Measurements from ENCODE around the gene IQCK.
"Not testable (repeated sequence)": the region's sequence is repeated elsewhere in the genome, so short reads cannot be mapped to it uniquely, and the experiment has no call there.

Gene IQCK, protein sequence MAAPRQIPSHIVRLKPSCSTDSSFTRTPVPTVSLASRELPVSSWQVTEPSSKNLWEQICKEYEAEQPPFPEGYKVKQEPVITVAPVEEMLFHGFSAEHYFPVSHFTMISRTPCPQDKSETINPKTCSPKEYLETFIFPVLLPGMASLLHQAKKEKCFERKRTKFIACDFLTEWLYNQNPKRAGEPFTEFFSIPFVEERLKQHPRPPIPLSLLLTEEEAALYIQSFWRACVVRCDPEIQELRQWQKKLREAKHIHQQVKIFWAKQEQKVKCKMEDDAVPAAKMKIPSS

DNA sequence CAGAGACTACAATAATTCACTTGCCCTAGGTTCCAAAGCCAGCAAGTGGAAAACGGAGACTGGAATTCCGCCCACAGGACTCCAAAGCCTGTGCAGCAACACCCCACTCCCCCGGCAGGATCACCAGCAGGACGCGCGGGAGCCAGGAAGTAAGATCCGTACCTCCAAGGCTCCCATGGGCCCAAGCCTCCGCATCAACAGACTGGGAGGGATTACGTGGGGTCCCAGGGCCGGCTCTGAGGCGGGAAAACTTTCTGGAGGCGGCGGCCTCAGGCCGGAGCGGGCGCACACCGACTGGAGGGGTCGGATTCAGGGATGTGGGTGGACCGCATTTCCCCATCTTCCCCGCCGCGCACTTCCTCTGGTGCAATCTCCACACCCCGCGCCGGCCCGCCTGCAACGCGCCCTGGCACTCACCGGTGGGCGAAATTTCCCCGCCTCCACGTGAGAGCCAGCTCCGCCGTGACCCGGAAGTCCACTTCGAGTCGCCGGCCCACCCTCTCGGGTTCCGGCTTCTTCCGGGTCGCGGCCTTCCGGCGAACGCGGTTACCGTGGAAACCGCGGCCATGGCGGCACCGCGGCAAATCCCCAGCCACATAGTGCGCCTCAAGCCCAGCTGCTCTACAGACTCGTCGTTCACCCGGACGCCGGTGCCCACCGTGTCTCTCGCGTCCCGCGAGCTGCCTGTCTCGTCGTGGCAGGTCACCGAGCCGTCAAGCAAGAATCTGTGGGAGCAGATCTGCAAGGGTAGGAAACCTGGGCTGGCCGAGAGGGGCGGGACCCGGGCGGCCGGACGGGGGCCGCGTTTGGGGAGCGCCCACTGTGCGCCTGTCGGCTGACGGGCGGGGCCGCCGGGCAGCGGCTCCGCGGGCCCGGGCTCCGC lies at the start of gene IQCK, which contains the start of gene KNOP1:
IQCK (plus strand) TSS at position 531 of the 883 bp plus-strand sequence; CDS start at position 567, 36 bp downstream.
KNOP1 (minus strand) TSS at position 487 of the 883 bp plus-strand sequence. CDS start 3,192 bp downstream, outside the sequence.
- DNase-seq (ENCODE audit: low read depth in 2 of 2): peak; percentile 74 to 76

DNA sequence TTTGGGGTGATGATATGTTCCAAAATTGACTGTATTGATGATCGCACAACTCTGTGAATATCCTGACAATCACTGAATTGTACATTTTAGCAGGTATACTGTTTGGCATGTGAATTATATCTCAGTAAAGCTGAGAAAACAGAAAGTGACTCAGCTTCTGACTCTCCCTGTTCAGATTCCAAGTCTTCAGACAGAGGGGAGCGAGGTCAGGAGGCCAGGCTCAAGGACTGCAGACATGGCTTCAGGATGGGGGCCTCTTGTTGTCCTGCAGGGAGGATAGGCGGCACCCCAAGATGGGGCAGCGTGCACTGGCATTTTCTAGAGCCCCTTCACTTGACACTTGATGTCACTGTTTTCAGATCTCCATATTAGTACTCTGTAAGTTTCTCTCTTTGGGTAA lies 45.7 kb upstream of the IQCK start:
- DNase-seq (ENCODE audit: low read depth in 2 of 2): no peak

DNA sequence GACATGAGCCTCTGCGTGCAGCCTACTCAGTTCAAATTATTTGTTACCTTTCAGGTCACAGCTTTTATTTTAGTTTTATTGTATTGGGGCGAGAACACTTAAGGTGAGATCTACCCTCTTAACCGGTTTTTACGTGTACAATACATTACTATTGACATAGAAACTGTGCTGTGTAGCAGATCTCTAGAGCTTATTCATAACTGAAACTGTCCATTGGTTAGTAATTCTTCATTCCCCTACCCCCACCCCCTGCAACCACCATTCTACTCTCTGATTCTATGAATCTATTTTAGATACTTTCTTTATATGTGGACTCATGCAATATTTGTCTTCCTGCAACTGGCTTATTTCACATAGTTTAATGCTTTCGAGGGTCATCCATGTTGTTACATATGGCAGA lies 43.6 kb upstream of the IQCK start:
- DNase-seq (ENCODE audit: low read depth in 2 of 2): no peak

DNA sequence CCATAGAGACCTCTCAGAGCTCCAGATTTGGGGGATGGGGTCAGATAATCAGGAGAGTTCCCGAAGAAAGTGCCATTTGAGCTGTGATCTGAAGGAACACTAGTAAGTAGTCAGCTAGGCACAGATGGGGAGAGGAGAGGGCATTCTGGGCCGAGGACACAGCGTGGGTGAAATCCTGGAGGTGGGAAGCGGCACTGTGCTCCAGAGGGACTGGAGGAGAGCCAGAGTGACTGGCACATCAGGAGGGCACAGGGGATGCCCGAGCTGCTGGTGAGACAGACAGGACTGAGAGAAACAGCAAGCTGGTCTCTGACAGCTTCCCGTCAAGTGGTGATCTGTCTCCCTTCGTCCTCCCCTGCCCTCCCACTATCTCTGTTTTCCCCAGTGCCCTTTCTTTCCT lies 40.7 kb upstream of the IQCK start:
- DNase-seq (ENCODE audit: low read depth in 2 of 2): no peak

DNA sequence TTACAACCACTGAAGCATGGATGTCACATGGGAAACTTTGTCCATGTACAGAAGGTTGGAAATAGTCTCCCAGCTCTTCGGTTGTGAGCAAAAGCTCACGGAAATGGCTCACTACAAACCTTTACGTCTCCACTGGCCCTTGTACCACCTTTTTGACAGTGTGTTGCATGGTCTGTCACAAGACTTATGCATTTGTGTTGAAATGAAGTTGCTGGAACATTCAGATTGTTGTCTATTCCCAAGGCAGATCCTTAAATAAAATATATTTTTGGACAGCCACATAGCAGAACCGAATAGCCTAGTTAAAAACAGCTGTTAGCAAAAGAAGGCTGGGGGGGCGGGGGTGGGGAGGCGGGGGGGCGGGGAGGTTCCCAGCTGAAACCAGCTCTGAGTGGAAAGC lies 39.3 kb upstream of the IQCK start:
- no peak for DNase-seq (ENCODE audit: low read depth in 2 of 2)

DNA sequence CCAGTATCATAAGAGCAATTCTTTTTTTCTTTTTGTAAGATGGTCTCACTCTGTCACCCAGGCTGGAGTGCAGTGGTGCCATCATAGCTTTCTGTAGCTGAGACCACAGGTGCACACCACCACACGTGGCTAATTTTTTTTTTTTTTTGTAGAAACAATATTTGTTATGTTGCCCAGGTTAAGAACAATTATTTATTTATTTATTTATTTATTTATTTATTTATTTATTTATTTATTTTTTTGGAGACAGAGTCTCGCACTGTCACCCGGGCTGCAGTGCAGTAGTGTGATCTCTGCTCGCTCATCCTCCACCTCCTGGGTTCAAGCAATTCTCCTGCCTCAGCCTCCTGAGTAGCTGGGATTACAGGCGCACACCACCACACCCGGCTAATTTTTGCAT lies 38.8 kb upstream of the IQCK start:
- not testable (repeated sequence) for DNase-seq (ENCODE audit: low read depth in 2 of 2)

DNA sequence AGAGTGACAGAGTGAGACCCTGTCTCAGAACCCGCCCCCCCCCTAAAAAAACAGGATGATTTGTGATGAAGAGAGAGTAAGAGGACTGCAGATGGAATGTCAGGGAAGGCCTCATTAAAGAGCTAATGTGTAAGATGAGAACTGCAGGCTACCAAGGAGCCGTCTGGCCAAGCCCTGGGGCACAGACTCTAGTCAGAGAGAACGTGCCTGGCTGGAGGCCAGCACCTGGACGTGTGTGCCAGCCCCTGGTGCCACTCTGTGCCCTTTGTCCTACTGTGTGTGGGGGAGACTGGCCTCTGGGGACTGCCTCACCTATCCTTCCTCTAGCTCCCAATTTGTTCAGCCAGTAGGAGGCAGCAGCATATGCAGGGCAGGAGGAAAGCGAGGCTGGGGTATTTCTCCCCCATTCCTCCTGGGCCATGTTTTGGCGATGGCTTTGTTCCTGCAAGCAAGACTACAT lies 37.2 kb upstream of the IQCK start:
- no peak for DNase-seq (ENCODE audit: low read depth in 2 of 2)

DNA sequence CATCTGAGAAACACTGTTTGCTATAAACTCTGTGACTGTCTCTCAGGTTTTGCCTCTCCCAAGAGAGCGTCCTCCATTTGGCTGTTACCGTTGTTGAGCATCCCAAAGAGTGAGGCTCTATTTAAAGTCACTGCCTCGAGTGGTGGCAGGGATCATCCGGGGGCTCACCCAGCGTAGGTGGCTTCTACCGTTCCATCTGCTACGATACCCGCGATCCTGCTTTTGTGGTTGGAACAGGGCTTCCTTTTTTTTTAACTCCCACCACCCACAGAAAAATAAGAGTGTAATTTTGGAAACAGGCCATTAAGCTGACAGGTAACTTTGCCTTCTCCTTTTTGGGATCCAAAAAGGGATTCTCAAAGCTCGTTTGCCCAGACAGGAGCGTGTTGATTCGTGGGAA lies 36.4 kb upstream of the IQCK start:
- DNase-seq (ENCODE audit: low read depth in 2 of 2): no peak

DNA sequence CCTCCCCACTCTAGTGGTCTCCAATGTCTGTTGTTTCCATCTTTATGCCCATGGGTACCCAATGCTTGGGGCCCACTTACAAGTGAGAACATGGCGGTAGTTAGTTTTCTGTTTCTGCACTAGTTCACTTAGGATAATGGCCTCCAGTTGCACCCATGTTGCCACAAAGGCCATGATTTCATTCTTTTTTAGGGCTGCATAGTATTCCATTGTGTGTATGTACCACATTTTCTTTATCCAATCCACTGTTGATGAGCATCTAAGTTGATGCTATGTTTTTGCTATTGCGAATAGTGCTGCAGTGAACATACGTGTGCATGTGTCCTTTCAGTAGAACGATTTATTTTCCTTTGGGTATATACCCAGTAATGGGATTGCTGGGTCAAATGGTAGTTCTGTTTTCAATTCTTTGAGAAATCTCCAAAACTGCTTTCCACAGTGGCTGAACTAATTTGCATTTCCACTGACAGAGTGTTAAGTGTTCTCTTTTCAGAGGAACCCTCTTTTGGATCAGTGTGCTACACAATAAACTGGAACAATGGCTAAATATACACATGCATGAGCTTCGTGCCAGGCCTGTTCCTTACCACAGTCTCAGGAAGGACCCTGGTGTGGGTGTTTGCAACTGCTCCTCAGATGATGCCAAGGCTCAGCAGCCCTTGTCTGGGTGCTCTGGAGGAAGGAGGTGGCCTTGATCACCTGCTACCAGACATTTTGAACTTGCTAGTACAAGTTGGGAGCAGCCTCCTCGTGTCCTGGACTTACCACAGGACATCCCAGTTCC lies 34.4 kb upstream of the IQCK start:
- DNase-seq (ENCODE audit: low read depth in 2 of 2): no peak

DNA sequence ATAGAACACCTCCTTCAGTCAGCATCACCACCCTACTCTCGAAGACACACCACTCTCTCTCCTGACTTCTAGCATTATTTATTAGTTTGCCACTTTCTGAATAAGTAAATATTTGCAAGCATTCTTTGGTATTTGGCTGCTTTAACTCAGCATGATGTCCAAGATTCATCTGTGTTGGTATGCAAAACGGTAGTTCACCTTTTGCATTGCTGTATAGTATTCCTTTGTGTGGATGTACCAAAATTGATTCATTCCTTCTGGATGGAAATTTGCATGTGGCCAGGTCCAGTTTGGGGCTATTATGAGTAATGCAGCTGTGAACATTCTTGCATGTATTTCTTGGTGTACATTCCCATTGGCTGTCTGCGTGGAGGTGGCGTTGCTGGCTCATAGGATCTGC lies 32.9 kb upstream of the IQCK start:
- DNase-seq (ENCODE audit: low read depth in 2 of 2): no peak

DNA sequence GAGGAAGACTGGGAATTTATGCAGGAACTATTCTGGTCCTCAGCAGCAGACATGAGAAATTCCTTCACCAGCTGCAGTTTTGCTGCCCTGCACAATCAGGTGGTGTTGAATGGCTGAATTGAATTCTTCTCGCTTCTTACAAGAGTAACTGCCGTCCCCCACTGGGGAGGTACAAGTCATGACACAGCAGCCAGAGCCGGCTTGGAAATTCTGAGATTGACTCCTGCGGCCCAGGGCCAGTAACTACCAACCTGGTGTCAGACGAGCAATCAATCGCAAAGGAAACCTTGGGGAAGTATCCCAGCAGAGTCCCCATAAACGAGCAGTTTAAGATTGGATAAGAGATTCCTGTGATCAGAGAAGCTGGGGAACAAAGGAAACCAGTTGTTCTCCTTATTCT lies 30.8 kb upstream of the IQCK start:
- no peak for DNase-seq (ENCODE audit: low read depth in 2 of 2)

DNA sequence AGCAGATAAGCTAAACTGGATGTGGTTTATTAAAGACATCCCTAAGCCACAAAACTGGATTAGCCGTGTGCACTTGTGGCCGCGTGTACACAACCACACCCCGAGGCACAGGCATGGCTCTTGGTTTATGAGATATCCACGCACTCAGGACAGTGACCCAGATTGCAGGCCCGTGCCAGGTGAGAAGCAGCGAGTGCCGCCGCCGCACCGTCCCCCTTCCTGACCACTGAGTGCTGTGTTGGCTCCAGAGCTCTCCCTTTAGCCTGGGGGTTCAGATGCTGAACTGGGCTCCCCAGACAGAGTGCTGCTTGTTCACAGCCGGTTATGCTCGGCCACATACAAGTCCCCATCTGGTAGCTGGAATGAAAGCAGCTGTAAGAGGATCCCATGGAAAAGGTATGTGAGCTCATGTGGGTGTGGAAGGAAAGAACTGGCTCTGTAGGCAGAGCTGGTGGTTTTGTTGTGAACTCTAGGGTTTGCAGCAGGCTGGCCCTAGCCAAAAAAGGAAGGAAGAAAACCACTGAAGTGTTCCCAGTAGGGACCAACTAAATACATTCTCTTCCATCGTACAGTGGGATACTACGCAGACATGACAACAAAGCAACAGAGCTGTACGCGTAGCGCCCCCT lies 29.6 kb upstream of the IQCK start:
- no peak for DNase-seq (ENCODE audit: low read depth in 2 of 2)

DNA sequence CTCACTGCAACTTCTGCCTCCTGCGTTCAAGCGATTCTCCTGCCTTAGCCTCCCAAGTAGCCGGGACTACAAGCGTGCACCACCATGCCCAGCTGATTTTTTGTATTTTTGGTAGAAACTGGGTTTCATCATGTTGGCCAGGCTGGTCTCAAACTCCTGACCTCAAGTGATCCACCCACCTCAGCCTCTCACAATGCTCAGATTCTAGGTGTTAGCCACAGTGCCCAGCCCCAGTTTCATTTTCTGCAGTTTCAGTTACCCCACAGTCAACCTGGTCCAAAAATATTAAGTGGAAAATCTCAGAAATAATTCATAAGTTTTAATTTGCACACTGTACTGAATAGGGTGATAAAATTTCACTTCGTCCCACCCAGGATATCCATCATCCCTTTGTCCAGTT lies 28.7 kb upstream of the IQCK start:
- no peak for DNase-seq (ENCODE audit: low read depth in 2 of 2)

DNA sequence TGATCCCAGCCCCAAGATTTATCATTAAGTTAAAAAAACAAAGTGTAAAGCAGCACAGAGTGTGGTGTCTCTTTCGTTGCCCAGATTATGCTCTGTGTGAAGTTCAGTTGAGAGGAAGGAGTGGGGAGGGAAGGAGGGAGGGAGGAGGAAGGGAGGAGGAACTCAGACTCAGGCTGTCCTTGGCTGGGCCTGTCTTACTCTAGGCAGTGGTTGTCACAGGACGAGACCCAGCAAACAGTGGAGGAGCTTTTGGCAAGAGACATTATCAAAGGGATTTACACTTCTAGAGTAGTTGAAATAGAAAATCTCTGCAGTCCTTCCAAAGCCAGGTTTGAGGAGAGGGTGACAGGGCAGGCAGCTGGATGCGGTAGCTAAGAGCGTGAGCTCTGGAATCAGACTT lies 27.9 kb upstream of the IQCK start:
- no peak for DNase-seq (ENCODE audit: low read depth in 2 of 2)

DNA sequence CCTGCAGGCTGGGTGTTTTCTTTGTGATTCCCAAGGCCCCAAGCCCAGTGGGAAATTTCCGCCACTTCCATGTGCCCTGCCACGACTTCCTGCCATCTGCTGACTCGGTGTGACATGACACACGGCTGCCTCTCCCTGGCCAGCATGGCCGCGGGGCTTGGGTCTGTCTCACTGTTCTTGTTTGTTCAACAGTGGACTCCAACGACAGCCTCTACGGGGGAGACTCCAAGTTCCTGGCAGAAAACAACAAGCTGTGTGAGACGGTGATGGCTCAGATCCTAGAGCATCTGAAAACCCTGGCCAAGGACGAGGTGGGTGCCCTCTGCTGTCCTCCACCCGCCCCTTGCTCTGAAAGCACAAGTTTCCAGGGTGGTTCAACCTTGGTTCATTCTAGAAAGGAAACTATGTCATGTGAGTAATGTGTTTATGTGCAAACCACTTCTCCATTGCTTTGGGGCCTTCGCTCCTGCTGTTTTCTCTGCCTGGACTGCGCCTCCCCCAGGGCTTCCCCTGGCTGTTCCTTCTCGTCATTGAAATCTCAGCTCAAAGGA lies 26.8 kb upstream of the IQCK start:
- DNase-seq (ENCODE audit: low read depth in 2 of 2): no peak

DNA sequence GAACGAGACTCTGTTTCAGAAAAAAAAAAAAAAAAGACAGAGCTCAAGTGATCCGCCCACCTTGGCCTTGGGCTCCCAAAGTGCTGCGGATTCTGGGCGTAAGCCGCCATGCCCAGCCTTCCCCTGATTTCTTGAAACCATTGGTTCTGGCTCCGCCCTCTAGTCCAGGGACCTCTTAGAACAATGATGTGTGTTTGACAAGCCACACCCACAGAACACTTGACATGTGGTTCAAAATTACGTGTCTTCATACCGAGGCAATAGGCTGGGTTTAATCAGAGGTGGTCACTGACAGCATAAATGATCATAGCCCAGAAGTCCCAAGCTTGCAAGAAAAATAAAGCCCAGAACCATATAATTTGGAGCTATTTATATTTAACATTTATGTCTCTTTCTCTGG lies 23.1 kb upstream of the IQCK start:
- DNase-seq (ENCODE audit: low read depth in 2 of 2): no peak

DNA sequence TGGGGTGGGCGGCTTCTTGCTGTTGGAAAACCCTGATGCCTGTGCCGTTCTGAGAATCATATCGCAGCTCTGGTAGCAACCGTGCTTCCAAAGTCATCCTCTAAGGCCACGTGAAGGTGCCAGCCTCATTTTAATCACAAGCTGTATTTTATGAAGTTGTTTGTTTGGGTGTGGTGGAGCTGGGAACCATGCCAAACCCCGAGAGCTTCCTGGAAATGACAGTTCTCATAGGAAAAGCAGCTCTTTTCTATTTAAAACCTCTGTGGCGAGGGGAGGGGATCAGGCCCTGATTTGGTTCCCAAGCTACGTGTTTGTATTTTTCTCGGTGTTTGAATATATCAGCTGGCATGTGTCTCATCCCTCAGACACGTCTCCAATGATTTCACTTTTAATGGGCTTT lies 21.7 kb upstream of the IQCK start:
- peak; percentile 25 to 37 for DNase-seq (ENCODE audit: low read depth in 2 of 2)

DNA sequence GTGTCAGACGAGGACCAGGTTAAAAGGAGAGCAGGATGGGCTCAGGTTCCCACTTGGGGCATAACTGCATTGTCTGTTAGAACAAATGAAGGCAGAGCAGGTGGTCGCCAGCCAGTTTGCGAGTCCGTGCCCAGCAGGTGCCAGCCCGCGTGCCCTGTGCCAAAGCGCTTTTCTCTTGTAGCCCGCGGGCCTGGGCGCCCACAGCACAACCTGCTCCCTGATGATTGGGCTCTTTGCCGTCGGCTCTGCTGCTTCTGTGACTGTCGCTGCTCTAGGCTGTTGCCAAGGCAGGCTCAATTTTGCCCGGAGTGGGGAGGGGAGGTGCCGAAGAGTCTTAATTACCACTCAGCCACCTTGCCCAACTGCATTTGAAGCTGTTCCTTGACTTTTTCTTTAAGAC lies 21.1 kb upstream of the IQCK start:
- no peak for DNase-seq (ENCODE audit: low read depth in 2 of 2)

DNA sequence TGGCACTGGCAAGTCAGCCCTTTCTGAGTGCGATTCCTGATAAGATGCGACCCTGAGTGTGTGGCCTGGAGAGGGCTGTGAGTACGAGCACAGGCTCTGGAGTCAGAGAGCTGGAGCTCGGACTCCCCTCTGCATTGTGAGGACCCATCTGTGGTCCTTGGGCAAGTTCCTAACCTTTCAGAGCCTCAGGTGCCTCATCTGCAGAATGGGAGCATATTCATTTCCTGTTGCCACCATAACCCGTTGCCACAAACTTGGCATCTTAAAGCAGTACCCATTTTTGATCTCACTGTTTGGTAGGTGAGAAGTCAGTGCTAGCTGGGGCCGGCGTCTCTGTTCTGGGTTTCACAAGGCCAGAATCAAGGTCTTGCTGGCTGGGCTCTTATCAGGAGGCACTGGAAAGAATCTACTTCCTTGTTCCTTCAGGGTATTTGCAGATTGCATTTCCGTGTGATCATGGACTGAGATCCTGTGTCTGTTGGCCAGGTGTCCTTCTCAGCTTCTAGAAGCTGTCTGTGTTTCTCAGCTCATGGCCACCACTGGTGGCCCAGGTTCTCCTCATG lies 20.2 kb upstream of the IQCK start:
- DNase-seq (ENCODE audit: low read depth in 2 of 2): no peak

DNA sequence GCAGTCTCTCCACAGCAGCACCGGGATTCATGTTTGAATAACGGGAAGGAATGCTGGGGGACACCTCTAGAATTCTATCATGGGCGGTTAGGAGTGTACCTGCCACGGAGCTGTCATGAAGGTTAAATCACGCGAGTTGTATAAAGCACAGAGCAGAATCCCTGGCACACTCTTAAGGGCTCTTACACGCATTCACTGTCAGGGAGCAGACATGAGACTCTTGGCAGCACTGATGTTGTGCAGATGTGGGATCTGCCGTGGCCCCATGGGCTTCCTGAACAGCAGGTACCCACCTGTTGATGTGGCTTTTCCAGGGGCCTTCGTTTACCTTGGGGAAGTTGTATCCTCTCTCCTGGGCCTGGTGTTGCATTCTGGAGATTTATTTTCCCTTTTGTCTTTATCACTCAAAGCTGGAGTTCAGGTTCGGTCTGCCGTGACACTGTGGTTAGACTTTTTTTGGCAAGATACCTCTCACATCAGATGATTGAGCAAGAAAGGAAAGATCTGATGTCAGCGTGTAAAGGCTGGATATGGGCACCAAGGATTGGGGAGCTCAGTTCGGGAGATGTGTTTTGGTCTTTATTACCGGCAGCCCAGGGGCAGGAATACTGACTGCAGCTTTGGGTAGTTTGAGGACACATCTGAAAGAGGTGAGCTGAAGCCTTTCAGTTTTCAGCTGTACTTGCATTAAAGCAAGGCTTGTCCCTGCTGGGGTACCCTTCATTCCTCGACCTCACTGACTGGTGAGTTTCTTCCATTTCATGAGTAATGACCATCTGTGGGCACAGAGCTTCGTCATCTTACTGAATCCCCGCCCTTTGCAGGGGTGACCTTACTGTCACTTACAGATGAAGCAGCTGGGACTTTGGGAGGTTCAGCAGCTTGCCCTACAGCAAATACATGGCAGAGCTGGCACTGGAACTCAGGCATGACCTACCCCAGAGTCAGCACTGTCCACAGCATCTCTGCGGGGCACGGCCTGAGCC lies 19.3 kb upstream of the IQCK start:
- DNase-seq (ENCODE audit: low read depth in 2 of 2): no peak

All from stimulated activated CD8-positive, alpha-beta memory T cell treated with anti-CD3 and anti-CD28 coated beads, Interleukin-7, amount 100 ng/mL, for 1 hour (primary cell).